Adrenal gland (tissue), 5 donors: ENCODE results near the gene S100A4.
"Not testable (repeated sequence)": the region's sequence is repeated elsewhere in the genome, so short reads cannot be mapped to it uniquely, and the experiment has no call there.

ENCODE experiments used
- CTCF ChIP-seq, 6 experiments: fragments of 450-650 bp in 4 of 6; fragments of 200-600 bp in 2 of 6; sonication (generic) in 1 of 6; IDR thresholded peaks; 1 replicate in 5 of 6; 2 replicates in 1 of 6; pipeline versions ENCODE4 v1.5.1 to v1.8.0; 2016 to 2021; ENCODE audit warnings: antibody characterized with exemption in 6 of 6, mild to moderate bottlenecking in 2 of 6, moderate library complexity in 1 of 6
- POLR2A ChIP-seq, 2 donors: fragments of 450-650 bp; IDR thresholded peaks; one replicate each; pipeline ENCODE4 v1.6.1; 2017; ENCODE audit warnings: antibody characterized with exemption in 2 of 2, mild to moderate bottlenecking in 2 of 2, moderate library complexity in 1 of 2
- donor health status: DM: no; HTN: no; CAD: no.

DNA sequence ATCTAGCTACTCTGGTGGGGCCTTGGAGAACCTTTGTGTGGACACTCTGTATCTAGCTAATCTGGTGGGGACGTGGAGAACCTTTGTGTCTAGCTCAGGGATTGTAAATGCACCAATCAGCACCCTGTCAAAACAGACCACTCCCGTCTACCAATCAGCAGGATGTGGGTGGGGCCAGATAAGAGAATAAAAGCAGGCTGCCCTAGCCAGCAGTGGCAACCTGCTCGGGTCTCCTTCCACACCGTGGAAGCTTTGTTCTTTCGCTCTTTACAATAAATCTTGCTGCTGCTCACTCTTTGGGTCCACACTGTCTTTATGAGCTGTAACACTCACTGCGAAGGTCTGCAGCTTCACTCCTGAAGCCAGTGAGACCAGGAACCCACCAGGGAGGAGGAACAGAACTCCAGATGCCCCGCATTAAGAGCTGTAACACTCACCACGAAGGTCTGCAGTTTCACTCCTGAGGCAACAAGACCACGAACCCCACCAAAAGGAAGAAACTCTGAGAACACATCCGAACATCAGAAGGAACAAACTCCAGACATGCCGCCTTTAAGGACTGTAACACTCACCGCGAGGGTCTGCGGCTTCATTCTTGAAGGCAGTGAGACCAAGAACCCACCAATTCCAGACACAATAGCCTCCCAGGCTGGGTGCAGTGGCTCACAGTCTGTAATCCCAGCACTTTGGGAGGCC, 23.1 kb downstream of the S100A4 start:
- not testable (repeated sequence) for TF ChIP-seq POLR2A, CTCF (IDR thresholded peaks at IDR 0.05)
